Mesothelial cell of epicardium (in vitro differentiated cells): ENCODE results near the gene TUBB1. TPM values are rescaled to one million over a fixed set of nuclear protein-coding genes. Genes with fewer than 3 reads are reported as not detected.

Source experiments
- total RNA-seq: library from RNA; stranded (reverse); gene quantifications from 3 replicates; pipeline ENCODE4 v1.2.1, GENCODE V29; 2021

The TUBB1 gene
- total RNA-seq, 1 donor from 2014 or later: not detected

Other genes with a start within 250 kb of the TUBB1 start
- gene GNAS-AS1, start 168.5 kb upstream of the TUBB1 start, total RNA-seq: 5.8 to 6.3 TPM (median 5.9 TPM) in 3 replicates
- 1,218 to 1,240 TPM (median 1,226 TPM) in 3 replicates for gene GNAS, start 166.7 kb upstream of the TUBB1 start, total RNA-seq
- gene NELFCD, start 38.2 kb upstream of the TUBB1 start, total RNA-seq: 106 to 112 TPM (median 108 TPM) in 3 replicates
- 65.3 to 67.7 TPM (median 65.3 TPM) in 3 replicates for gene CTSZ, start 12.2 kb upstream of the TUBB1 start, total RNA-seq
- 46.7 to 52.7 TPM (median 47.8 TPM) in 3 replicates for gene ATP5F1E, start 12.9 kb downstream of the TUBB1 start, total RNA-seq
- 44.9 to 45.5 TPM (median 45.2 TPM) in 3 replicates for gene PRELID3B, start 23.4 kb downstream of the TUBB1 start, total RNA-seq
- 0.02 to 0.05 TPM (median 0.02 TPM) in 3 replicates for gene ZNF831, start 144.4 kb downstream of the TUBB1 start, total RNA-seq